GM18907 (cell line): ENCODE data around the gene PATZ1.

Source experiments
- ATAC-seq: cut with Tn5 transposase; IDR thresholded peaks from one replicate; pipeline ENCODE4 v1.9.1; 2021; ENCODE audit warnings: mild to moderate bottlenecking, moderate library complexity; ENCODE audit not compliant: unreplicated experiment

The PATZ1 gene

GRCh38 chr22:31284281-31285155 lies 61.6 kb downstream of the PATZ1 start:
- no peak for ATAC-seq

GRCh38 chr22:31282748-31283468 lies 63.2 kb downstream of the PATZ1 start:
- ATAC-seq = no peak

DNA sequence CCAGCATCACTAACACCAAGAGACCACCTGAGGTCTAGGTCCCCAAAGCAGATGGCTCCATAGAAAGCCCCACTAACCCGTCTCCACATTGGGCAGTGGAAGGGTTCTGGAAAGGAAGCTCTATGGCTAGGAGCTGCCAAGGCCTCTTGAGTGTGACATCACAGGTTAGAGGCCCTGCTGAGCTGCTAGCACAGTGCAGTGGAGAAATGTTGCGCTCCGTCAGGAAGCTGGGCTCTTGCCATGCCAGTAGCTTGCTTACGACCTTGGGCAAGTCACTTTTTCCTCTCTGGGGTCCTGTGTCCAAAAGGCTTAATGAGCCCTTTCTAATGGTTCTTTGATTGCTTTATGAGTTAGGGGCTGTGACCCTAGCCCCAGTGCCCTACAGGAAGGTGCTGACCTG lies 64.4 kb downstream of the PATZ1 start:
- no peak for ATAC-seq

GRCh38 chr22:31279821-31280505 lies 66.2 kb downstream of the PATZ1 start:
- no peak for ATAC-seq

GRCh38 chr22:31279327-31279669 lies 66.8 kb downstream of the PATZ1 start:
- ATAC-seq = no peak

DNA sequence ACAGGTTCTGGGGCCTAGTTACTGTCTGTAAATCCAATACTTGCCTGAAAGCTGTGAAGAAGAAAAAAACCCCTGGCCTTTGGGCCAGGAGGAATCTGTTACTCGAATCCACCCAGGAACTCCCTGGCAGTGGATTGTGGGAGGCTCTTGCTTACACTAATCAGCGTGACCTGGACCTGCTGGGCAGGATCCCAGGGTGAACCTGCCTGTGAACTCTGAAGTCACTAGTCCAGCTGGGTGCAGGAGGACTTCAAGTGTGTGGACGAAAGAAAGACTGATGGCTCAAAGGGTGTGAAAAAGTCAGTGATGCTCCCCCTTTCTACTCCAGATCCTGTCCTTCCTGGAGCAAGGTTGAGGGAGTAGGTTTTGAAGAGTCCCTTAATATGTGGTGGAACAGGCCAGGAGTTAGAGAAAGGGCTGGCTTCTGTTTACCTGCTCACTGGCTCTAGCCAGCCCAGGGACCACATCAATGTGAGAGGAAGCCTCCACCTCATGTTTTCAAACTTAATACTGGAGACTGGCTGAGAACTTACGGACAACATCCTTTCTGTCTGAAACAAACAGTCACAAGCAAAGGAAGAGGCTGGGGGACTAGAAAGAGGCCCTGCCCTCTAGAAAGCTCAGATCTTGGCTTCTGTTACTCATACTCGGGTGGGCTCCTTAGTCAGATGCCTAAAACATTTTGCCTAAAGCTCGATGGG lies 67.4 kb downstream of the PATZ1 start:
- ATAC-seq = no peak

- no peak for ATAC-seq
These were observed 68.0 kb downstream of the PATZ1 start for GRCh38 chr22:31278151-31278621.

- ATAC-seq = no peak
These were observed 68.4 kb downstream of the PATZ1 start for GRCh38 chr22:31277741-31278140.

DNA sequence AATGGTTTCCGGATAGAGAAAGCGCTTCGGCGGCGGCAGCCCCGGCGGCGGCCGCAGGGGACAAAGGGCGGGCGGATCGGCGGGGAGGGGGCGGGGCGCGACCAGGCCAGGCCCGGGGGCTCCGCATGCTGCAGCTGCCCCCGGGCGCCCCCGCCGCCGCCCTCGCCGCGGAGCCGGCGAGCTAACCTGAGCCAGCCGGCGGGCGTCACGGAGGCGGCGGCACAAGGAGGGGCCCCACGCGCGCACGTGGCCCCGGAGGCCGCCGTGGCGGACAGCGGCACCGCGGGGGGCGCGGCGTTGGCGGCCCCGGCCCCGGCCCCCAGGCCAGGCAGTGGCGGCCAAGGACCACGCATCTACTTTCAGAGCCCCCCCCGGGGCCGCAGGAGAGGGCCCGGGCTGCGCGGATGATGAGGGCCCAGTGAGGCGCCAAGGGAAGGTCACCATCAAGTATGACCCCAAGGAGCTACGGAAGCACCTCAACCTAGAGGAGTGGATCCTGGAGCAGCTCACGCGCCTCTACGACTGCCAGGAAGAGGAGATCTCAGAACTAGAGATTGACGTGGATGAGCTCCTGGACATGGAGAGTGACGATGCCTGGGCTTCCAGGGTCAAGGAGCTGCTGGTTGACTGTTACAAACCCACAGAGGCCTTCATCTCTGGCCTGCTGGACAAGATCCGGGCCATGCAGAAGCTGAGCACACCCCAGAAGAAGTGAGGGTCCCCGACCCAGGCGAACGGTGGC lies 69.5 kb downstream of the PATZ1 start:
- no peak for ATAC-seq
